ENCODE measurements around the gene CCDC13.

DNA sequence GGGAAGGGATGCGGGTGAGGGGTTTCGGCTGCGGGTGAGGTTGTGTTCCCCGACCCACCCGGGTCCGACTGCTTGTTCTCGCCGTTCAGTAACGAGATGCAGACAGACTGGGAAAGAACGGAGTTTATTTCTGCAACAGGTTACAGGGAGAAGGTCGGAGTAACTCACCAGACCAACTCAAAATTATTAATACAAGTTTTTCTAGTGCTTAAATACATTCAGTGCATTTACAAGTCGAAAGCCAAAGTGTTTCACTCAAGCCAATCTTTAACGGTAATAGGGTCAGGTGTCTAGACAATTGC is 31.7 kb upstream of the CCDC13 start:
- TF ChIP-seq CTCF (IDR thresholded peaks at IDR 0.05) (no peak), POLR2A (IDR thresholded peaks at IDR 0.05) (no peak)

Data from right lobe of liver (tissue), 4 donors.